Measurements from ENCODE around the gene NEK5. TPM values are rescaled to one million over a fixed set of nuclear protein-coding genes. Genes with fewer than 3 reads are reported as not detected.

The NEK5 gene
- polyA plus RNA-seq, 1 donor, result 2.3 TPM

GRCh38 chr13:51988988-51989618 lies 139.8 kb downstream of the NEK5 start:
- Histone ChIP-seq H3K27ac (ENCODE audit: low read length) (no peak overlapping the region), H3K36me3 (ENCODE audit: control insufficient read depth, insufficient read depth, low read length) (no peaks in the 10 kb centered on the region), H3K4me1 (ENCODE audit: control insufficient read depth, insufficient read depth, low read length) (no peaks in the 10 kb centered on the region), H3K9me3 (ENCODE audit: control insufficient read depth, low read depth, low read length) (no peaks in the 10 kb centered on the region), H3K4me3 (ENCODE audit: low read length) (no peak overlapping the region), H3K27me3 (ENCODE audit: control insufficient read depth, insufficient read depth, low read length) (no peaks in the 10 kb centered on the region)
- DNase-seq, result no peak
- 100% methylated on average over 2 of the region's 3 CpGs for WGBS (ENCODE audit: insufficient coverage, low lambda C conversion rate)

Other genes starting within 250 kb of the NEK5 start
- gene ATP7B, start 117.6 kb downstream of the NEK5 start, polyA plus RNA-seq, result 47.4 TPM
- gene ALG11, start 116.7 kb downstream of the NEK5 start, polyA plus RNA-seq, result 27.1 TPM
- gene UTP14C, start 104.4 kb downstream of the NEK5 start, polyA plus RNA-seq, result 23.8 TPM
- gene NEK3, start 30.5 kb upstream of the NEK5 start, polyA plus RNA-seq, result 35.4 TPM

All from large intestine (tissue), 3 donors.